Activated gamma-delta T cell treated with Interleukin-2 at 50 U/mL for 16 hours (primary cell): ENCODE data around the gene LRRC74B.
"Not testable (repeated sequence)": the region's sequence is repeated elsewhere in the genome, so short reads cannot be mapped to it uniquely, and the experiment has no call there.

Source experiments
- DNase-seq: peaks from one replicate; pipeline ENCODE4 v3.0.0-alpha.2; 2020

Gene LRRC74B

DNA sequence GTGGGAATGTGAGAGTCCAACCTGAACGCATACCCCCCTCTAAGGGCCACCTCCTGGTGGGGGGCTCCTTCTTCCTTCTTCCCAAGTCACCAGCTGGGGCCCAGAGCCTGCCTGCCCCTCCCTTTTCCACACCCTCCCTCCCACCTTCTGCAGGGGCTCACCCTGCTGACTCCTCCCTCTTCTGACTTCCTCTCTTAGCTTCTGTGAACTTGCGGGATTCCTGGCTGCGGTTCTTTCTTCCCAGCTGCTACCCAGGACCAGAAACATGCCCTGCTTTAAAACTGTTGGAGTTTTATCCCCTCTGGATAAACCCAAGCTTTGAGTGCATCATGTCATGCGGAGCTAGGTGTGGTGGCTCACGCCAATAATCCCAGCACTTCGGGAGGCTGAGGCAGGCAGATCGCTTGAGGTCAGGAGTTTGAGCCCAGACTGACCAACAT is 10.2 kb downstream of the LRRC74B start:
- no peak for DNase-seq

DNA sequence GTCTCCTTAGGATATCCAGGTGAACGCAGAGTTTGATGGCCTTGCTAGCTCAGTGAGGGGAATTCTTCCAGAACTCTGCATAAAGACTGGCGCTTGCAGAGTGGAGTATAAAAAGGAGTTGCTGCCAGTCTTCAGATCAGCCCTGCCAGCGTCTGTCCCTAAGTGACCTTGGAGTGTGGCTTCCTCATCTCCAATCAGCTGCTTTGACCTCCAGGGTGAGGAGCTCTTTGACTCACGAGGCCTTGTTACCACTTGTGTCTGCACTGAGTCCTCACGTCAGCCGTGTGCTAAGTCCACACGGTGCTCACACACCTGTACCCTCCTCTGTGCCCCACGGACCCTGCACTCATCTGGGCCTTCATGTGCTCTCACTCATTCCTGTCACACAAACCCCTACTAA is 14.6 kb downstream of the LRRC74B start:
- DNase-seq: not testable (repeated sequence)

DNA sequence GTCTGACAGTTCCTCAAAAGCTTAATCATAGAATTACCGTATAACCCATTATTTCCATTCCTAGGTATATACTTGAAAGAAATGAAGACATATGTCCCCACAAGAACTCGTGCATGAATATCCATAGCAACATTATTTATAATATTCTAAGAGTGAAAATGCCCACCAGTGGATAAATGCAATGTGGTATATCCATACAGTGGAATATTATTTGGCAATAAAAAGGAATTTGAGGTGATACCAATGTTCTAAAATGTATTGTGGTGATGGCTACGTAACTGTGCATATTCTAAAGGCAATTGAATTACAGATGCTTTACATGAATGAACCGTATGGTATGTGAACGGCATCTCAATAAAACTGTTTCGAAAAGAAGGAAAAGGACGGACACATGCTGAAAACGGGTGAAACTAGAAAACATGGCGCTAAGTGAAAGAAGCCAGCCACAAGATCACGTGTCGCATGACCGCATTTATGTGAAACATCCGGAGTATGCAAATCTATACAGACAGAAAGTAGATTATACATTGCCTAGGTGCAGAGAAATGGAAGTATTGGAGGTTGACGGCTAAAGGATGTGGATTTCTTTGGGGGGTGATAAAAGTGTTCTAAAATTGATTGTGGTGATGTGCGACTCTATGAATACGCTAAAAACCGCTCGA is 16.0 kb downstream of the LRRC74B start:
- not testable (repeated sequence) for DNase-seq

- not testable (repeated sequence) for DNase-seq
Measured at GRCh38 chr22:21064425-21064824, 18.7 kb downstream of the LRRC74B start.

DNA sequence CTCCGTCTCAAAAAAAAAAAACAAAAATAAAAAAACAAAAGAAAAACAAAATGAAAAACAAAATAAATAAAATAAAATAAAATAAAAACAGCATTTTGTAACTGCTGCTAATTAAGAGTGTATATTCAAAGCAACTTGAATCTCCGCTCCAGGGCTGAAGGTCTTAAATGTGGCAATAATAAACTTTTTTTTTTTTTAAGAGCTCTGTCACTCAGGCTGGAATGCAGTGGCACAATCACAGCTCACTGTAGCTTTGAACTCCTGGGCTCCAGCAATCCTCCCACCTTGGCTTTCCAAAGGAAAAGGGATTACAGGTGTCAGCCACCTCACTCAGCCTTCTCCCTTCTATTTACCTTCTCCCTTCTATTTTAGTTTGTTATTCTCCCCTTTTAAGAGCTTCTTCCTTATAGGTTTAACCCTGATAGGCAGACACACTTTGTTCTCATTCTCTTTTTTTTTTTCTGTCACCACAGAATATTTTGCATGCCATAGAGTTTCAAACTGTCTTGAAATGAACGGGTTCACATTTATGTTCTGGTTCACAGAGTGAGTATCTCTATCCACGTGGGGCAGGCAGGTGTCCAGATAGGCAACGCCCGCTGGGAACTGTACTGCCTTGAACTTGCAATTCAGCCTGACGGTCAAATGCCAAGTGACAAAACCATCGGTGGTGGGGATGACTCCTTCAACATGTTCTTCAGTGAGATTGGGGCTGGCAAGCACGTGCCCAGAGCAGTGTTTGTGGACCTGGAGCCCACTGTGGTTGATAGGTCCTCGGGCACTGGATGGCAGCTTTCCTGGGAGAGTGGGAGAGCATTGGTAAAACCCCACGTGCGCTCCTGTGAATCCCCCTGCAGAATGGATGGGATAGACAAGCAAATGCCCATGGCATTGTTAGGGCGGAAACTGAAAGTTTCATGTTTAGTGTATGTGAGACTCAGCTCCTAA is 19.4 kb downstream of the LRRC74B start:
- DNase-seq: no peak

DNA sequence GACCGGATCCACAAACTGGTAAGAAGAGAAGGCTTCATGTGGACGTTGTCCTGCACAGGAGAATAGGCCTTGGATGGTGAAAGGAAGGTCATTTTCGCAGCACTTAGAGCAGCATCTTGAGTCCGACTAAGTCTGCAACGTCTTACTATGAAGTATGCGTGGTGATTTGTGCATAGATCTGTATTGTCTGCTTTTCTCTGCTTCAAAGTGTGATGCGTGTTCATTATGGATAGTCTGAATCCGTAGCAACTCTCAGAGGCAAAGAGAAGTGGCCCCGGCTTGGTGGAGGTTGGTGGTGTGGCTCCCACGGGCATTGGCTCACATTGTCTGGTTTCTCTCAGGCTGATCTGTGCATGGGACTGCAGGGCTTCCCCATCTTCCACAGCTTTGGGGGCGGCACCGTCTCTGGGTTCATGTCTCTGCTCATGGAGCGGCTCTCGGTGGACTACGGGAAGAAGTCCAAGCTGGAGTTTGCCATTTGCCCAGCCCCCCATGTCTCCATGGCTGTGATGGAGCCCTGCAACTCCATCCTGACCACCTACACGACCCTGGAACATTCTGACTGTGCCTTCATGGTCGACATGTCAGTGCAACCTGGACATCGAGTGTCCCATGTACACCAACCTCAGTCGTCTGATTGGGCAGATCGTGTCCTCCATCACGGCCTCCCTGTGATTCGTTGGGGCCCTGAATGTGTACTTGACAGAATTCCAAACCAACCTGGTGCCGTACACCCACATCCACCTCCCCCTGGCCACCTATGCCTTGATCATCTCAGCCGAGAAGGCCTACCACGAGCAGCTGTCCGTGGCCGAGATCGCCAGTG is 21.5 kb downstream of the LRRC74B start:
- DNase-seq: no peak

- no peak for DNase-seq
Measured at GRCh38 chr22:21067901-21068680, 22.3 kb downstream of the LRRC74B start.

GRCh38 chr22:21068681-21069276 is 23.0 kb downstream of the LRRC74B start:
- DNase-seq: no peak

- no peak for DNase-seq
Measured at GRCh38 chr22:21069375-21069774, 23.6 kb downstream of the LRRC74B start.

GRCh38 chr22:21070690-21071615 is 25.2 kb downstream of the LRRC74B start:
- no peak for DNase-seq

GRCh38 chr22:21071796-21072195 is 26.1 kb downstream of the LRRC74B start:
- DNase-seq: not testable (repeated sequence)

- DNase-seq: no peak
Measured at GRCh38 chr22:21073023-21073422, 27.3 kb downstream of the LRRC74B start.

- DNase-seq: no peak
Measured at GRCh38 chr22:21073482-21073881, 27.7 kb downstream of the LRRC74B start.

- no peak for DNase-seq
Measured at GRCh38 chr22:21074102-21074715, 28.5 kb downstream of the LRRC74B start.

GRCh38 chr22:21075516-21076138 is 29.9 kb downstream of the LRRC74B start:
- DNase-seq: no peak

GRCh38 chr22:21076912-21077625 is 31.3 kb downstream of the LRRC74B start:
- DNase-seq: no peak

DNA sequence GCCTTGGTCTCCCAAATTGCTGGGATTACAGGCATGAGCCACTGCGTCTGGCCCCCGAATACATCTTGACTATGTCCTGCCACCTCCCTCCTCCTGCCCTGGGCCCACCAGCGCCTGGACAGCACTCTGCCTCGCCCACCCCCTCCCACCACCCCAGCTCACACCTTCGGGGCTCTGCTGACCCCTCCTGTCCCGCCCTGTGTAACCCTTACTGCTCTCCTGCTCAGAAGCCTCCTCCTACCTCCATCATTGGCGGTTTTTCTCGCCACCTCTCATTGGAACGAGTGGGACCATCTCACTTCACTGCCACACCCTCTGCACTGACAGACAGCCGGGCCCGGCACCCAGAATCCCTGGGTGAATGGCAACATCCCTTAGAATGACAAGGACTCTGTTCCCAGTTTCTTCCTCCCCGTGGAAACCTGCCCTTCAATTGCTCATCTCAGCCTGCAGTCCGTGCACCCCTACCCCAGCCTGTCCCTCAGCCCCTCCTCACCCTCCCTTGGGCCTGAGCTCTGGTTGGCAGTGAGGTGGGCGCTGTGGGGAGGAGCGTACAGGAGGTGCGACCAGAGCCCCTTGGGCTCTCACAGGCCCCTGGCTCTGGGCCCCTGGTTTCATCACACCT is 32.2 kb downstream of the LRRC74B start:
- no peak for DNase-seq

DNA sequence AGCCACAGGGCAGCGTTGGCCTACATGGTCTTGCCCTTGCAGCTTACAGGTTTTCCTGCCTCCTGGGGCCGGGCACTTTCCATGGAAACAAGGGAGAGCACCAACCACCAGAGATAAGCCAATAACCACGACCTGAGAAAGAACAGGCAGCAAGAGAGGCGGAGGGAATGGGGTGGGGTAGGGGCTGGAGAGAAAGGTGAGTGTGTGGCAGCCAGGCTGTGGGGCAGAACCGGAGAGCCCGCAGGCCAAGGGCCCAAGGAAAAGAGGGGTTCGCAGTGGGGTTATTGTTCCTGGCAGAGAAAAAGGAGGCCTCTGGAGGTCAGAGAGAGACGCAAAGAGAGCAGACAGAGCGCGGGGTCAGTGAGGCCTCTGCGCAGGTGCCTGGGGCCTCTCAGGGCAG is 33.2 kb downstream of the LRRC74B start:
- no peak for DNase-seq

DNA sequence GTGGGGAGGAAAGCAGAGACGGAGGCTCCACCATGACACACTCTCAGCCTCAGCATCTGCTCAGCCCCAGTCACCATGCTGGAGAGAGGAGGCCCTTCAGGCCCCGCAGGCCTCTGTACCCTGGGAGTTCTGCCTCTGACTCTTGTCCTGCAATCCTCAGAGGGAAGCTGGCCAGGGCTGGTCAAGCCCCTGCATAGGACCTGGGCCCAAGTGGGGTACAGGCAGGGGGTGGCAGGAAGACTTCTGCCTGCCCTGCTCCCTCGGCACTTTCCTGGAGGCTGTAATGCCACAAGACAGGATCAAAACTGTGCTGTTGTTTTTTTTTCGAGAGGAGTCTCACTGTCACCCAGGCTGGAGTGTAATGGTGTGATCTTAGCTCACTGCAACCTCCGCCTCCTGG is 33.7 kb downstream of the LRRC74B start:
- no peak for DNase-seq
